ENCODE data around the gene FPR2. TPM values are rescaled to one million over a fixed set of nuclear protein-coding genes. Genes with fewer than 3 reads are reported as not detected.
"Not testable (repeated sequence)": the region's sequence is repeated elsewhere in the genome, so short reads cannot be mapped to it uniquely, and the experiment has no call there.

The FPR2 gene
- total RNA-seq (2014; rRNA removed; shearing (Covaris generic)): 8.1 and 8.4 TPM in 2 replicates

GRCh38 chr19:51760697-51761356 lies at the start of gene FPR2:
Gene FPR2 (plus strand): TSS chr19:51761180. CDS start chr19:51768659, 7,479 bp downstream.
- no peak for DNase-seq (ENCODE audit: low read depth)

- no peak for DNase-seq (ENCODE audit: low read depth)
Observed at GRCh38 chr19:51711702-51712101, 49.3 kb upstream of the FPR2 start.

DNA sequence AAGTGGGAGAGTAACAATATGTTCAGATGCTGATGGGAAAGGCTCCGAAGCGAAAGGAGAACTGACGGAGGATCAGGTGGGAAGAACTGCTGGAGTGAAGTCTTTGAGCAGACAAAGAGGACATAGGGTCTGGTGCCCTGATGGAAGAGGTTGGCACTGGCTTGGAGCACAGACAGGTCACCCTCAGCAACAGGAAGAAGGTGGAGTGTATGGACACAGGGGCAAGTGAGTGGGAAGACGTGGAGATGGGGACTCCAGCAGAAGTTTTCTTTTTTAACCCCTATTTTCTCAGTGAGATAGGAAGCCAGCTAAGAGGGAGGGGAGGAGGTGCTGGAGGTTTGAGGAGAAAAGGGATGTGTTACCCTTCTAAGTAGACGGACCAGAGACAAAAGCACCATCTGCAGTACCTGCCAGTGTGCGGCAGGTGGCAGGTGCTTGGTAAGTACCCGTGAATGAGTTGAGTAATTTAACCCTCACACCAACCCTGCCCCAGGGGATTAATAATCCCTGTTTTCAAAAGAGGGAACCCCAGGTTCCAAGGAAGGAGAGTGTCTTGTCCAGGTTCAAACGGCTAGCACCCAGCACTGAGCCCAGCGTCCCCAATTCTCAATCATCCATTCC lies 48.4 kb upstream of the FPR2 start:
- DNase-seq (ENCODE audit: low read depth): peak; percentile 65

DNA sequence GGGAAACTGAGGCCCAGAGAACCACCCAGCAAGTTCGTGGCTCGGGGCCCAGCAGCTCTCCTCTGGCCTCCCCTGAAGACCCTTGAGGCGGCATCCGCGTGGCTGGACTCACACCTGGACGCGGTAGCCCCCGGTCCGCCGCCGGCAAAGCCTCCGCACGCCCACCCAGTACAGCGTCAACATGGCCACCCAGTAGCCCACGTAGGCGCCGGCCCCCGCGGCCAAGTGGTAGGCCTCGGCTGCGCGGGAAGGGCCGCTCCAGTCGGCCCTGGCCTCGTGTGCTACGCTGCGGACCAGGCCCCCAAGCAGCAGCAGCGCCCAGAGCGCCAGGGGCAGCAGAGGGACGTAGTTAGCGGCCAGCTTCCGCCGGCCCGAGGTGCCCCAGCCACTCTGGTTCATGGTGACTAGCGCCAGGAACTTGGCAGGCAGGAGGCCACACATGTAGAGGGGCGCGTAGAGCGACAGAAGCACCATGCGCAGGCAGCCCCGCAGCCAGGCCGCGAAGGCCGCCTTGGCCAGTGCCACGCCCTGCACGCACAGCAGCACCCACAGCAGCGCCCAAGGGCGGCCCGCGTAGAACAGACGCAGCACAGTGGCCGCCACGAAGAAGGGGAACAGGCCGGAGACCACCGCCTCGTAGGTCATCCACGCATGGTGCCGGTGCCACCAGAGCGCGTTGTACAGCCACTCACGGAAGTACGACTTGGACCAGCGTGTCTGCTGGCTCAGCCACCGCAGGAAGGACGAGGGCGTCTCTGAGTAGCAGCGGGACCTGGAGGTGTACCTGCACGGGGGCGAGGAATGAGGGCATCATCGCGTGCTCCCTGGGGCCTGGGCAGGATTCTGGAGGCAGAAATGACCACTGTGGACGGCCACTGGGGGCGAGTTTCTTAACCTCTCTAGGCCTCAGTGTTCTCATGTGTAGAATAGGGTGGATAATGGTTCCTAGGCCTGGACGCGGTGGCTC lies 47.4 kb upstream of the FPR2 start:
- DNase-seq (ENCODE audit: low read depth): no peak

GRCh38 chr19:51714848-51715247 lies 46.1 kb upstream of the FPR2 start:
- peak; percentile 34 for DNase-seq (ENCODE audit: low read depth)

GRCh38 chr19:51715850-51716249 lies 45.1 kb upstream of the FPR2 start:
- DNase-seq (ENCODE audit: low read depth): no peak

- no peak for DNase-seq (ENCODE audit: low read depth)
Observed at GRCh38 chr19:51716925-51717324, 44.1 kb upstream of the FPR2 start.

DNA sequence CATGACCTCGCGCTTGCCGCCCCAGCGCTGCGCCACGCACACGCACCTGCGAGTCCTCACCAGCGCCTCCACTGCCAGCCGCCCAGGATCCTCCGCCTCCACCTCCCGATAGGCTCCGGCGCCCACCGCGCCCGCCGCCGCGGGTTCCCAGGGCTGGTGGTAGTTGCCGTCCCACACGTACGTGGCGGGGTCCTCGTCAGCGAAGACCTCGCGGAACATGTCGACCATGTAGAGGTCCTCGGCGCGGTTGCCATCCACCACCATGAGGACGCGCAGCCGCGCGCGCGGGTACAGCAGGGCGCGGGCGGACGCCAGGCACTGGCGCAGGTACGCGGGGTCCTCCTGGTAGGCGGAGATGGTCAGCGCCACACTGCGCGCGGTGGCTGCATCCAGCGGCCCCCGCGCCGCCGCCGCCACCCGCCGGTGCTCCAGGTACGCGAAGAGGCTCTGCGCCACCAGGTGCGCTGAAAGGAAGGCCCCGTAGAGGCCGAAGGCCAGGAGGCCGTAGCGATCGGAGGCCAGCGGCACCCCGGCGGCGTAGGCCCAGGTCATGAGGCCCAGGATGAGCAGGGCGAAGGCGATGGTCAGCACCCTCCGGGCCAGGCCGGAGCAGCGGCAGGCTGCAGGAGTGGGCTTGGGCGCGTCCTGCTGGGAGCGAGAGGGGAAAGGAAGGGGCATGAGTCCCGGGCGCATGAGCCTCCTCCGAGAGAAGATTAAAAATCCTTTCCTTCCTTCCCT lies 41.6 kb upstream of the FPR2 start:
- no peak for DNase-seq (ENCODE audit: low read depth)

GRCh38 chr19:51721905-51722304 lies 39.1 kb upstream of the FPR2 start:
- DNase-seq (ENCODE audit: low read depth): no peak

- DNase-seq (ENCODE audit: low read depth): no peak
Observed at GRCh38 chr19:51722492-51722891, 38.5 kb upstream of the FPR2 start.

DNA sequence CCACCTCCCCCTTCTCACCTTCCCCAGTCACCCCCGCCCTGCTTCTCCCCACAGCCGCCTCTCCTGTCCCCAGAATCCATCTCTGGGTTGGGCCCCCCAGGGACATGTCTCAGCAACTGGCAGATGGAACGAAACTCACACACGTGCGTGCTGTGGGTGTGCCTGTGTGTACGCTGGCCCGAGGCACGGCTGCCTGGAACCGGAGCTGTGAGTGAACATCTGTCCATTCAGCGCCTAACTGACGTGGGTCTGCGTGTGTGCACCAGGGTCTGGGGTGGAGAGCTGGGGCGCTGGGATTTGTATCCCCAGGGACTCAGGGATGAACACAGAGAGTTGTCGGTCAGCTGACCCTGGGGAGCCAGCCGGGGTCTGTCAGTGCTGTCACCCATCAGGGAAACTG lies 36.4 kb upstream of the FPR2 start:
- DNase-seq (ENCODE audit: low read depth): peak; percentile 58

GRCh38 chr19:51726049-51726448 lies 34.9 kb upstream of the FPR2 start:
- peak; percentile 96 for DNase-seq (ENCODE audit: low read depth)

- peak; percentile 92 for DNase-seq (ENCODE audit: low read depth)
Observed at GRCh38 chr19:51727349-51727880, 33.6 kb upstream of the FPR2 start.

GRCh38 chr19:51729781-51730180 lies 31.2 kb upstream of the FPR2 start:
- peak; percentile 83 for DNase-seq (ENCODE audit: low read depth)

DNA sequence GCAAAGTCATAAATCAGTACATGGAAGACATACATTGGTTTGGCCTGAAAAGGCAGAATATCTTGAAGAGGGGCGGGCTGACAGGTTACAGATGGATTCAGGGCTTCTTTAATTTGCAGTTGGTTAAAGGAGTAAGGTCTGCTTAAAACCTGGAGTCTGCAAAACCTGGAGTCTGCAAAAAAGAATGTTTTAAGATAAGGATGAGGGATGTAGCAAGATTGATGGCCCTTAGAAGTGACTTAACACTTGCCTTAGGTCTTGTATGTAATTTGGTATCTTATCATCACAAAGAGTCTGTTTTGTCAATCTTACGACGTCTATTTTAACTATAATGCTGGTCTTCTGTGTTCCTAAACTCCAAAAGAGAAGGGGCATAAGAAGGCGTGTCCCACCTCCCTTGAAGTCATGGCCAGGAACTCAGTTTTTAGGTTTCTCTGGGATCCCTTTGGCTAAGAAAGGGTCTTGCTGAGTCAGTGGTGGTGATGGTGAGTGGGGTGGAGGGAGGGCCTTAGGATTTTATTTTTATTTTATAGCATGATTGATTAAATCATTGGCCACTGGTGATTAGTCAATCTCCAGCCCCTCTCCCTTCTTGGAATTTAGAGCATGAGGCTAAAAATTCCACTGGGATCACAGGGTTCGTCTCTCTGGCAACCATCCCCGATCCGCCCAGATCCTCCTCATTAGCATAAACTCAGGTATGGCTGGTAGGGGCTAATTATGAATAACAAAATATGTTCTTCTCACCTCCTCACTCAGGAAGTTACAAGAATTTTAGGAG lies 27.0 kb upstream of the FPR2 start:
- DNase-seq (ENCODE audit: low read depth): no peak

GRCh38 chr19:51735759-51736449 lies 25.1 kb upstream of the FPR2 start:
- DNase-seq (ENCODE audit: low read depth): peak; percentile 98

GRCh38 chr19:51737389-51737788 lies 23.6 kb upstream of the FPR2 start:
- no peak for DNase-seq (ENCODE audit: low read depth)

- DNase-seq (ENCODE audit: low read depth): no peak
Observed at GRCh38 chr19:51737924-51738323, 23.1 kb upstream of the FPR2 start.

GRCh38 chr19:51738523-51738922 lies 22.5 kb upstream of the FPR2 start:
- DNase-seq (ENCODE audit: low read depth): not testable (repeated sequence)

Measured in RPMI7951 (cell line).